ENCODE results near the gene MYLK4.

Gene MYLK4

GRCh38 chr6:2655844-2656433 is 94.8 kb downstream of the MYLK4 start:
- DNase-seq = no peak

- DNase-seq = no peak
These were observed 97.2 kb downstream of the MYLK4 start for GRCh38 chr6:2653369-2654032.

DNA sequence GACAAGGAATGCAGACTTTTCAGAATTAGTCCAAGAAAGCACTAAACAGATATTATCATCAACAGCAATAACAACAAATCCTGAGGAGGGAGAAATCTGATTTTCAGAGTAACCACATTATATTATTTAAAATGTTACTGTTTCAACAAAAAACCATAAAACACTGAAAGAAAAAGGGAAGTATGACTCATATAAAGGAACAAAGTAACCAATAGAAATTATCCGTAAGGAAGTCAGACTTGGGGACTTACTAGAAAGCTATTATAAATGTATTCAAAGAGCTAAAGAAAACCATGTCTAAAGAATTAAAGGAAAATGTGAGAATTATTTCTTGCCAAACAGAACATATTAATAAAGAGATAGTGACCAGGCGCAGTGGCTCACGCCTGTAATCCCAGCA is 98.1 kb downstream of the MYLK4 start:
- no peak for DNase-seq

DNA sequence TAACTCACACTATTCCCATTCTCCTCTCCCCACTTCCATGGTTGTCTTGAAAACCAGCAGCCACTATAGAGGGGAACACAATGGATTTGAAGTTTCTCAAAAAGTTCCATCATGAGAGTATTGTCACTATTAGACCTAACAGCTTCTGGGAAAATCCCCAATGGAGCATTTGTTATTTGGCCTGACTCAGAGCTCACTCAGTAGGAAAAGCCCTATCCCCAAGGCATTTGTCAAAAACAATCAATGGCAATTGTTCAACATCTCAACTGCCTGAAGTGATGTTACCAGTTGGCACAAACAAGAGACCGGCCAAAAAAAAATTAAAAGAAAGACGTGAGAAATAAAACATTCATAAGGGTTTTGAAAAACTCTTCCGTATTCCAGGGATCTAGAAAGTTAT is 98.8 kb downstream of the MYLK4 start:
- DNase-seq = no peak

DNA sequence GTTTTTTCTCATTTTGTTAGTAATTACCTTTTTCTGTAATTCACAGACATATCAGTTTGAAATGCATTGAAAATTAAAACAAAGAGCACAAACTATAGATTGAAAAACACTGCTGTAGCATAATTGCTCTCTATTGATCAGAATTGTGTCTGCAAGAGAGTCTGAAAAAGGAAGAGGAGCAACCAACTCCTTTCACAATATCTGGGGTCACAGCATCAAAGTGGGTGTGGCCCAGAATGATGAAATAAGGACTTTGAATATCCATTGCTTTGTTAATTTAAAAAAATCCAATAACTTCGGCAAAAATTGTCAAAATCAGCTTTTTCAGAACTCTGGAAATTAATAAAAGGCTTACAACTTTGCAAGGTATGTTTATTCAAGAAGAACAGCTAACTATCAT is 99.2 kb downstream of the MYLK4 start:
- no peak for DNase-seq

- DNase-seq = no peak
These were observed 104.4 kb downstream of the MYLK4 start for GRCh38 chr6:2646346-2646745.

GRCh38 chr6:2643935-2644539 is 106.7 kb downstream of the MYLK4 start:
- DNase-seq = no peak

DNA sequence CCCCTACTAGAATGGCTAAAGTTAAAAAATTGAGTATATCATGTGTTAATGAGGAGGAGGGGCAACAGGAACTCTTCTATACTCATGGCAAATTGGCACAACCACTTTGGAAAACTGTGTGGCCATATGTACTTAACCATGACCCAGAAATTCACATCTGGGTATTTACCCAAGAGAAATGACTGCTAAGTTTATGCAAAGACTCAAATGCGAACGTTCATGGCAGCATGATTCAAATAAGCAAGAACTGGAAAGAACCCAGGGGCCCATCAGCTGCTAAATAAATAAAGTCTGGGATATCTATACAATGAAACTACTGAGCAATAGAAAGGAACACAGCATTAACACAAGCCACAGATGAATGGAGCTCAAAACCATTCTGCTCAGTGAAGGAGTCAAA is 107.6 kb downstream of the MYLK4 start:
- DNase-seq = no peak

- no peak for DNase-seq
These were observed 109.5 kb downstream of the MYLK4 start for GRCh38 chr6:2641044-2641725.

DNA sequence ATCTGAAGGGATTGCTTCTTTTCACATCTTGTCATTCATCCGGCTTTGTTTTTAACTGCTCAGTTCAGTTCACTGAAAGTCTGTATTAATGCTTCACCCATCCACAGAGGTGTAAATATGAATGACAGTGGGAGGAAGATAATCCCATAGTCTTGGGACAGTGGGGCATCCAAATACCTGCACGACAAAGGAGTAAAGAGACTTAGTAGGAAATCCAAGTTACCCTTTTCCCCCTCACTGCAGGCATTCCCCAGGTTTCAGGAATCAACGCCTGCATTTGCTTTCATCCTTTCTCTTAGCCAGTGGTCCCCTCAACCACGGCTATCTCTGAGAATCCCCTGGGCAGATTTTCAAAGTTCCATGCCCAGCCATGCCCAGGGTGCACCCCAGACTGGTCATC is 110.2 kb downstream of the MYLK4 start:
- no peak for DNase-seq

DNA sequence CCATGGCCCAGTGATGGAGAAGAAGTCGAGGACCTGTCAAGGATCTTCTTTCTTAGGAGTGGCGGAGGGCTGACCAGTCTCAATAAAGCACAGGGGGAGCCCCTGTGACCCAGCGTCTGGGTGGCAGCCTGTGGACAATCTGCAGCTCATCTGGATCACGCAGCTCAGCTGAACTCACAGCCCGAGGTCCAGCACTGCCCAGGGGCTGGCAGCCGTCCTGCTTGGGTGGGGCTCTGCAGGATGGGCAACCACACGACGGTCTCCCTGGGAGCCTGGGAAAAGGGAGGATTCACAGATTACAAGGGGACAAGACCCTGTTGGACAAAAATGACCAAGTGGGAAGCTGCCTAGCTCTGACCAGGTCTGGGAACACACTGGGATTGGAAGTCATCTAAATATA is 110.8 kb downstream of the MYLK4 start:
- no peak for DNase-seq

DNA sequence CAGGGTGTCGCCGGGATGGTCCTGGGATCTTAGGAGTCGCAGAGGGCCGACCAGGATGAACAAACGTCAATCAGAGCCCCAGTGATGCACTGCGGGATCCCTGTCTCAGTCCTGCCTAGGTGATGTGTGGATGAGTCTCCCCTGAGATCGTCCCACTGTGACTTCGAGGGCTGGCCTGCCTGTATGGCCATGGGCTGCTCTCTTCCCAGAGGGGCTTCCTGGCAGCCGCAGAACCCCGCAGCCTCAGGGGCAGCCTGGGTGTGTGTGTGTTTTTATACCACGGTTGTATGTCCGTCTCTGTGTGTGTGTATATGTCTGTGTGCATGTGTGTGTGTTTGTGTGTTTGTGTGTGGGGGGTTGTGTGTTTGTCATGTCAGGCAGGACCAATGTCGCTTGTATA is 111.6 kb downstream of the MYLK4 start:
- DNase-seq = no peak

GRCh38 chr6:2636672-2637071 is 114.0 kb downstream of the MYLK4 start:
- no peak for DNase-seq

- no peak for DNase-seq
These were observed 114.8 kb downstream of the MYLK4 start for GRCh38 chr6:2635911-2636310.

- DNase-seq = no peak
These were observed 116.4 kb downstream of the MYLK4 start for GRCh38 chr6:2634139-2634964.

GRCh38 chr6:2633736-2634135 is 117.0 kb downstream of the MYLK4 start:
- no peak for DNase-seq

DNA sequence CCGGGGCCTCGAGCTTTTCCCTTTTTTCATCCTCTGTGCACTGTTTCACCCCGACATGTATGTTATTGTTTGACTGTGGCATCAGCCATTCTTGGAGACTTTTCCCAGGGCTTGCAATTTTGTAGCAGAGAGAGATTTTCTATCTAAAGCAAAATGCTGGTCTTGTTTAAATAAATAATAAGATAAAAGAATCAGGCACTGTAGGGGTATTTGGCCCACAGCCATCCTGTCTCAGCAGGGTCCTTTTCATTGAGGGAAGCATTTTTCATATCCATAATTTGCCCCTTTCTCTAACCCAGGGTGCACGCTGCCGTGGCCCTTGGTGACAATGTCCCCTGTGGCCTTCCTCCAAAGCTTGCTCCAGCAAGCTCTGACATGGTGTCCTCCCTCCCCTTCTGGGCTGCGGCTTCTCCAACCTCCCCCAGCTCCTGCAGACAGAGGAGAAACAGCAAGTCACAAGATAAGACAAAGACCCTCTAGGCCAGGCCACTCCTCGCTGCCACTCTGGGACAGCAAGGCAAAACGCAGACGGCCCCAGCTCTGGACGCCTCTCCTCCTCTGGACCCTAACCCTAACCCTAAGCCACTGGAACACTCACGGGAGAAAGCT is 117.6 kb downstream of the MYLK4 start:
- DNase-seq = no peak

GRCh38 chr6:2632368-2632767 is 118.4 kb downstream of the MYLK4 start:
- no peak for DNase-seq

- DNase-seq = no peak
These were observed 119.7 kb downstream of the MYLK4 start for GRCh38 chr6:2630891-2631571.

DNA sequence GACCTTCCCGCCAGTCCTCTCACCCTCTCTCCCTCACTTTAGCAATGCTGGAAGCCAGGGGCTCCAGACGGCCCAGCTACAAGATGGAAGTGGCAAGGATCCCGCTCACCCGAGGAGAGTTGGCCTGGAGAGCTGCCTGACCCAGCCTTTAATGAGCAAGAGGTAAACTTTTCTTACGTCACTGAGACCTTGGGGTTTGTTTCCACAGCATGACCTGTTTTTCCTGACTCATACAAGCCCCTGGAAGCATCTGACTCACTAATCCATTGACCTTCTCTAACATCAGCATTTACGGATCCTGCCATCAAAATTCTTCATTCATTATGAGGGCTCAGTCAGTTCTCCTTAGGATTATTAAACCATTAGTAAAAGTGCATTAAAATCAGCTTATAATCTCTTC is 120.4 kb downstream of the MYLK4 start:
- no peak for DNase-seq

DNA sequence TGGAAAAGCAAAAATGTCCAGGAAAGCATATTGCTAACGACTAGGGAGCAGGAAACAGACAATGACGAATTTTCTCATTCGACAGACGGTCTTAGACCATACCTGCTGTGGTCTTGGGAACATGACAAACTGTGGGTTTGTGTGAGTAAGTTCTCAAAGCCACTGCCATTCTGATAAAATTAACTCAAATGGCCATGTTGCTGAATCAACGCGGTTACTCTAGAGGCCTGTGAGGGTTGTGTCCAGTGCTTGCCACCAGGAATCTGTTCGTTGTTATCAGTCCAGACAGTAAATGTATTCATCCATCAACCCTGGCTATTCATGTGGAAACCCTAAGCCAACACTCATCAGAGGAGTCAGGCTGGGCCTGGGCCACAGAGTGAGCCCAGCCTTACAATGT is 124.3 kb downstream of the MYLK4 start:
- no peak for DNase-seq

DNA sequence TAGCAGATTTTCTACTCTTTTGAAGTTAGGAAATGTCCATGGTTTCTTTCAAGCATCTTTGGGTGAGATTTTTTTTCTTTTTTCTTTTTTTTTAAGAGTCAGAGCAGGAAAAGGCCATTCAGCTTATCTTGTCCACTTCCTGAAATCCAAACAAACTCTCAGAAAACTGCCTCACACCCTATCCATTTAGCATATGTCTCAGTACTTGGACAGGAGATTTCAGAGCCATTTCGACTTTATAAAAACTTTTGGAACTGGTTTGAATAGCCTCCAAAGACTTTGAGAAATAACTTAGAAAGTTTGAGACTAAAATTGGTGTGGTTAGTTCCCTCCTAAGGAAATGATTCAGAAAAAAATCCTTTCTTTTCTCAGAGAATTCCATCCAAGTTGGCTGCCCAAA is 125.1 kb downstream of the MYLK4 start:
- DNase-seq = no peak

Measured in cortex of kidney (tissue), 1 donor.